Activated T-cell treated with anti-CD3 and anti-CD28 coated beads, Interleukin-2, amount 50 U/mL, for 4 hours (primary cell): ENCODE data around the gene MAB21L4. TPM values are rescaled to one million over a fixed set of nuclear protein-coding genes. Genes with fewer than 3 reads are reported as not detected.

Experiments used
- ATAC-seq, 2 donors: fragments of 200-7000 bp; cut with Tn5 transposase; one replicate each; pipeline ENCODE4 v1.10.0; 2021
- DNase-seq: peaks from one replicate; pipeline ENCODE4 v3.0.0-alpha.2; 2020
- H3K27me3 Mint-ChIP-seq: one replicate; pipeline ENCODE4 v1.8.0; 2021; ENCODE audit warnings: low read depth, mixed read lengths
- H3K36me3 Mint-ChIP-seq: one replicate; pipeline ENCODE4 v1.8.0; 2022; ENCODE audit warnings: mixed read lengths; ENCODE audit not compliant: insufficient read depth
- H3K4me1 Mint-ChIP-seq: one replicate; pipeline ENCODE4 v1.8.0; 2021; ENCODE audit warnings: low read depth, mixed read lengths
- H3K4me3 Mint-ChIP-seq: one replicate; pipeline ENCODE4 v1.8.0; 2021; ENCODE audit warnings: mild to moderate bottlenecking, moderate library complexity, mixed read lengths
- H3K9me3 Mint-ChIP-seq: one replicate; pipeline ENCODE4 v1.8.0; 2021; ENCODE audit warnings: mixed read lengths
- total RNA-seq, 3 donors: library from RNA; stranded (reverse); gene quantifications; one replicate each; pipeline ENCODE4 v1.2.1, GENCODE V29; 2021

MAB21L4 gene
- total RNA-seq, 3 donors from 2014 or later, result not detected

- Mint-ChIP-seq H3K4me3 (no peak overlapping the region), H3K4me1 (no peaks in the 10 kb centered on the region), H3K27me3 (peaks cover 1% of the 10 kb centered on the region), H3K9me3 (no peaks in the 10 kb centered on the region), H3K36me3 (no peaks in the 10 kb centered on the region)
- ATAC-seq (no peak), DNase-seq (no peak)
Measured at GRCh38 chr2:240873805-240874714, 21.9 kb downstream of the MAB21L4 start.

GRCh38 chr2:240873098-240873788 lies 22.7 kb downstream of the MAB21L4 start:
- Mint-ChIP-seq H3K4me1 (no peaks in the 10 kb centered on the region), H3K36me3 (no peaks in the 10 kb centered on the region), H3K9me3 (no peaks in the 10 kb centered on the region), H3K27me3 (peaks cover 1% of the 10 kb centered on the region), H3K4me3 (no peak overlapping the region)
- ATAC-seq, result no peak
- DNase-seq, result no peak

DNA sequence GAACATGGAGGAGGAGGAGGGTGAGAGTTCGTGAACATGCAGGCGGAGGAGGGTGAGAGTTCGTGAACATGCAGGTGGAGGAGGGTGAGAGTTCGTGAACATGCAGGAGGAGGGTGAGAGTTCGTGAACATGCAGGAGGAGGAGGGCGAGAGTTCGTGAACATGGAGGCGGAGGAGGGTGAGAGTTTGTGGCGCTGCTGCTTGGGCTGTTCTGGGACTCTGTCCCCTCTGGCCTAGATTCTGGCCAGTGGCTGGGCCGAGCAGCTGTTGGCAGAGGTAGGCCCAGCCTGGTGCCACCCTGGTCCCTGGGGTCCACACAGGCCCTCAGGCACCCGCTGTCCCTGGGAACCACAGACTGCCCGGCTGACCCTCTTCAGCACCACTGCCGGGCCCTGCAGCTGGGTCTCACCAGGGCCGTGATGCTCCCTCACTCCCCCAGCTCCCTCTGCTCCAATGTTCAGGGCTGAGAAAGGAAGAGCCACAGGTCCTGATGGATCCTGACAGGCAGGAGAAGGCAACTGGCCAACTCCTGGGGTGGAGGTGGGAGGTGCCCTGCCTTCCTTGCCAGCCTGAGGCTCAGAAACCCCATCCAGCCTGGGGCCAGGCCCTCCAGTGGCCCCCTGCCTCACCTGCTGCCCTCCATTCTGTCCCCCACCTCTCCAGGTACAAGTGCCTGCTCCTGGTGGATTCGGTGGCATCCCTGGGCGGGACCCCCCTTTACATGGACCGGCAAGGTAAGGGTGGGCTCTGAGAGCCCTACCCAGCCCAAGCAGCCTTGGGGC lies 23.4 kb downstream of the MAB21L4 start:
- peaks cover 5% of the 10 kb centered on the region for H3K27me3 Mint-ChIP-seq
- H3K4me3 Mint-ChIP-seq, result no peak overlapping the region

DNA sequence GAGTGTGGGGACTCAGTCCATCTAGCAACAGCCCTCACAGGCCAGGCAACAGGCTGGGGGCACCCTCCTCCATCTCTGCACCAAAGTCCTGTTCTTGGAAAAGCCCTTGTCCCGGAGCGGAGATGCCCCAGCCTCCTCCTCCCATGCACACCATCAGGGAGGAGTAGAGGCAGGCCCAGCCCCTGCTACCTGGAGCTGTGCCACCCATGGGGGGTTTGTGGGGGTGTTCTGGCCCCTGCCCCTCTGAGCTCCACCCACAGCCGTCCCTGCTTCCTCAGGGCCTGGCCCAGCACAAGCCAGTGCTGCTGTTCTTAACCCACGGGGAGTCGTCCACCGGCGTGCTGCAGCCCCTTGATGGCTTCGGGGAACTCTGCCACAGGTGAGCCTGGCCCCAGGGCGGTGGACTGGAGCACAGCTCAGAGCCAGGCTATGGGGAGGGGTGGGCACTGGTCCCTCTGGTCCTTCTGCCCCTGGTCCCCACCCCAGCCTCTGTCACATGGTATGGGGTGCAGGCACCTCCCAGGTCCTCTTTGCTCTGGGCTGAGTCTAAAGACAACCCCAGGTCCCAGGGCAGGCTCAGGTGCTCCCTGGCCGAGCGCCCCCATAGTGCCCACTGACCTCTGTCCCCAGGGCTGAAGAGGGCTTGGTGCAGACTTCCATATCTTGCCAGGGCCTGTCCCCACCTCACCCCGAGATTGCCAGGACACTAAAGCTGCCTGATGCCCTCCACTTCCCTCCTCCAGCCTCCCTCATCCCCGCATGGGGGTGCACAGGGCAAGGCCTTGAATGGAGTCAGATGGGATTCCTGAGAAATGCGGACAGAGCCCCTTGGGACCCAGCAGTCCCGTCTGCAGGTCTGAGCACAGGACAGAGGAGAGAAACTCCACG lies 24.6 kb downstream of the MAB21L4 start:
- no peaks in the 10 kb centered on the region for H3K4me1 Mint-ChIP-seq
- ATAC-seq (no peak), DNase-seq (no peak)
- no peak overlapping the region for H3K4me3 Mint-ChIP-seq
- H3K36me3 Mint-ChIP-seq, result no peaks in the 10 kb centered on the region
- H3K9me3 Mint-ChIP-seq, result no peaks in the 10 kb centered on the region
- H3K27me3 Mint-ChIP-seq, result peaks cover 5% of the 10 kb centered on the region

More for the DNA sequence above, 23.4 kb downstream of the MAB21L4 start:
- DNase-seq (no peak), ATAC-seq (no peak)
- H3K36me3 Mint-ChIP-seq, result no peaks in the 10 kb centered on the region
- no peaks in the 10 kb centered on the region for H3K9me3 Mint-ChIP-seq
- H3K4me1 Mint-ChIP-seq, result no peaks in the 10 kb centered on the region

DNA sequence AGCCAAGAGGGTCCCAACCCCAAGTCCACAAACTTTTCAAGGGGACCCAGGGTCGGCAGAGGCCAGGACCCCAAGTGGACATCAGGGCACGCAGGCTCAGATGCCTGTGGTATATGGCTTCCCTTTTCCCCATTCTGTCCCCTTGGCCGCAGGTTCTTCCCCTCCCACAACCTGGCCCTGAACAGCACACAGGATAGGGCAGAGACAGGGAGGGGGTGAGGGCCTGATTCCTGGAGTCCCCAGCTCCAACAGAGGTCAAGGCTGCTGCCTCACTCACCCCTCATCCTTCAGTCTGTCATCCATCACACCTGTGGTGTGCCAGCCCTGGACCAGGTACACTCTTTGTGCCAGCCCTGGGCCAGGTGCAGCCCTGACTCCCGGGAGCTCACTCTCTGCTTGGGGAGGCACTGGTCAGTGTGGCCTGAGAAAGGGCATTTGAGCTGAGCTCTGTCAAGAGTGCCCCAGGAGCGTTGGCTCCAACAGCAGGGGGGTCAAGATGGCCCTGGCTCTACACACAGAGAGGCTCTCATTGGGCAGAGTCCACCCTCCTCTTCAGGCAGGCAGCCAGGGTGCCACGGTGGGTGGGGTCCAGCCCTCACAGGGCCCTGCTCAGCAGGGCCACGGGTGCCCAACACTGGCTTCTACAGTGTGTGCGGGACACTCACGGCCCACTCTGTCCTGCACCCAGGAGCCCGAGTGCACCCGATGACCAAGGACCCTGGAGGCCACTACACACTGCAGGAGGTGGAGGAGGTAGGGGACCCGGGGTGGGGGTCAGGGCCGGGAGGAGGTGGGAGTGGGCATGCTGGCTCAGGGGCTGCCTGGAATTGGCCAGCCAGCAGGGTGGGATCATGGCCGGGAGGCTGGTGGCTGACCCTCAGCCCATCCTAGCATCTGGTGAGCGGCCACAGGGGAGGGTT lies 25.7 kb downstream of the MAB21L4 start:
- H3K4me3 Mint-ChIP-seq, result no peak overlapping the region
- DNase-seq, result no peak
- no peaks in the 10 kb centered on the region for H3K4me1 Mint-ChIP-seq
- H3K36me3 Mint-ChIP-seq, result no peaks in the 10 kb centered on the region
- H3K9me3 Mint-ChIP-seq, result no peaks in the 10 kb centered on the region
- H3K27me3 Mint-ChIP-seq, result peaks cover 5% of the 10 kb centered on the region
- ATAC-seq, result no peak

- Mint-ChIP-seq H3K36me3 (no peaks in the 10 kb centered on the region), H3K27me3 (peaks cover 5% of the 10 kb centered on the region), H3K9me3 (no peaks in the 10 kb centered on the region), H3K4me3 (no peak overlapping the region), H3K4me1 (no peaks in the 10 kb centered on the region)
- DNase-seq (no peak), ATAC-seq (no peak)
Measured at GRCh38 chr2:240869109-240869955, 26.6 kb downstream of the MAB21L4 start.

GRCh38 chr2:240868286-240869108 lies 27.5 kb downstream of the MAB21L4 start, which contains the start of gene AGXT:
Gene AGXT (plus strand): TSS chr2:240868824. CDS start chr2:240868866, 42 bp downstream.
- no peak within 1 kb of the TSS for H3K4me3 Mint-ChIP-seq
- ATAC-seq, result no peak
- H3K4me1 Mint-ChIP-seq, result no peaks in the 10 kb centered on the region
- no peaks in the 10 kb centered on the region for H3K9me3 Mint-ChIP-seq
- H3K27me3 Mint-ChIP-seq, result peaks cover 5% of the 10 kb centered on the region
- DNase-seq, result no peak
- H3K36me3 Mint-ChIP-seq, result no peaks in the 10 kb centered on the region

DNA sequence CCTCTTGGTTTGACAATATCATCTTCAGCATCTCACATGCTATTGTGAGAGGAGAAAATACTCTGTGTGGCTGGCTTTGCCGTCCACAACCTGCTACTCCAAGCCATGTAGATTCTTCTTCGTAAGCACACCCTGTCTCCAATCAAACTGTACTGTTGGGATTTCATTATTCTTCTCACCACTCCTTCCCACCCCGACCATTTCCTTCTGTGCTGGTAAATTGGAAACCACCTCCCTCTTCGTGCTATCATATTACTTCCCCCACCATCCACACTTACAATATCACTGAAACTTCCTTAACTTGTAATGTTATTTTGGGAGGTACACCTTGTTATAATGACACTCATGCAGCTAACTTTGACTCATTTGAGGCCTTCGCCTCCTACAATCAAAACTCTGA lies 30.6 kb downstream of the MAB21L4 start:
- peaks cover 5% of the 10 kb centered on the region for H3K27me3 Mint-ChIP-seq
- H3K4me3 Mint-ChIP-seq, result no peak overlapping the region
- H3K9me3 Mint-ChIP-seq, result no peaks in the 10 kb centered on the region
- DNase-seq (no peak), ATAC-seq (no peak)
- no peaks in the 10 kb centered on the region for H3K4me1 Mint-ChIP-seq
- H3K36me3 Mint-ChIP-seq, result no peaks in the 10 kb centered on the region

GRCh38 chr2:240864475-240864874 lies 31.5 kb downstream of the MAB21L4 start:
- no peaks in the 10 kb centered on the region for H3K4me1 Mint-ChIP-seq
- DNase-seq, result no peak
- no peaks in the 10 kb centered on the region for H3K36me3 Mint-ChIP-seq
- no peak for ATAC-seq
- H3K27me3 Mint-ChIP-seq, result peaks cover 4% of the 10 kb centered on the region
- no peak overlapping the region for H3K4me3 Mint-ChIP-seq
- no peaks in the 10 kb centered on the region for H3K9me3 Mint-ChIP-seq

GRCh38 chr2:240861547-240861946 lies 34.4 kb downstream of the MAB21L4 start:
- H3K9me3 Mint-ChIP-seq, result no peaks in the 10 kb centered on the region
- H3K4me3 Mint-ChIP-seq, result no peak overlapping the region
- DNase-seq (no peak), ATAC-seq (no peak)
- no peaks in the 10 kb centered on the region for H3K4me1 Mint-ChIP-seq
- no peaks in the 10 kb centered on the region for H3K27me3 Mint-ChIP-seq
- H3K36me3 Mint-ChIP-seq, result no peaks in the 10 kb centered on the region

DNA sequence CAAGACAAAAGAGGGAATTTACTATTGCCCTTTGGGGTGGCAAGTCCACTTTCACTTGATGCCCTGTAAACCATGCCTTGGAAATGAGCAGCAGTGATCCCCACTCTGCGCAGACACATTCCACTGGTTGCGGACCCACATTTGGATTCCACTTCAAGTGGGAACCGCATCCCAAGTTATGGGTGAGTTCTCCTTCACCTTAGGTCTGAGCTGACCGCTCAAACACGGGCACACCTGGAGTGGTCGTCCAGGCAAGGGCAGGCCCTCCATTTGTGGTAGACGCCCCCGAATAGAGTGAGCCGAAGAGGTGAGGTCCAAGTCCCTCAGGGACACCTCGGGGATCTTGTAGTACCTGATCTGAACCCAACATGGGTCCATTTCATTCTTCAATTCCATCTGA lies 37.1 kb downstream of the MAB21L4 start:
- H3K4me1 Mint-ChIP-seq, result no peaks in the 10 kb centered on the region
- H3K9me3 Mint-ChIP-seq, result peaks cover 8% of the 10 kb centered on the region
- H3K27me3 Mint-ChIP-seq, result peaks cover 2% of the 10 kb centered on the region
- no peak for ATAC-seq
- DNase-seq, result no peak
- H3K4me3 Mint-ChIP-seq, result no peak overlapping the region
- no peaks in the 10 kb centered on the region for H3K36me3 Mint-ChIP-seq
